ENCODE measurements around the gene HSBP1L1. TPM values are rescaled to one million over a fixed set of nuclear protein-coding genes. Genes with fewer than 3 reads are reported as not detected.

The HSBP1L1 gene
- total and polyA plus RNA-seq, 2 of the 13 experiments (the other 11 are each of a cell fraction or from before 2014, with no cell fraction given): 22.6 to 45.1 TPM

DNA sequence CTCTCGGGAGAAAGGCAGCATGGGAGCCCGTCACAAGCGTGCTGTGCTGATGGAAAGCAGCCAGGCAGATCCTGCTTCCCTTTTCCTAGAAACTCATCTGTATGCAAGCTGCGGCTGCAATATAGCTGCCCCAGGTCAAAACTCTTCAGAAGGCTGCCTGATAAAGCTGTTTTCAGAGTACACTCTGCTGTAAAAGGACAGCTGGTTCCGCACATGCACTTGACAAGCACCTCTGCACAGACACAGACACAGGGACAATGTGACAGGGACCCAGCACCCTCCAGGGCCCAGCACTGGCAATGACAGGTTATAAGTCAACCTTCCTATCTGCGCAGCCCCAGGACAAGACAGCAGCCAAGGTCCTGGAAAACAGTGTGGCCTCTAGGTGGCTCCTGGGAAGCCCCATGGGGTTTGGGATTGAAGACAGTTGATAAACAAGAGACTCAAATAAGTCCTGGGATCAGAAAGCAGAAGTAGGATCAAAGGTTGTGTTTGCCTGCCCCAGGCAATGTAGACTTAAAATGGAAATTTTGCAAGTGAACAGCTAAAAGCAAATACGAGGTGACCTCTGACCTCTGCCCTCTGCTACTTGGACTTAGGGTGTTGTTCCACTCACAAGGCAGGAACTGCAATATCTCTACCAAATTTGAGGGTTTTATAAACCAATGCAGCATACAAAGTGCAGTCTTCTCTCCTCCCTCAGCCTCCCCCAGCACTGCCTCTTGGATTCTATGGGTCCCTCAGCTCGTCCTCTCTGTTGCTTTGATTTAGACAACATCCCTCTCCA lies 29.9 kb upstream of the HSBP1L1 start (continued):
- TF ChIP-seq ARNT2 (CRISPR knock-in tag; IDR thresholded peaks at IDR 0.05; ENCODE audit: low read depth) (0 out of 2 replicates have a peak, but pooled peaks have one; percentile 45), MED1 (CRISPR knock-in tag; IDR thresholded peaks at IDR 0.05) (peak; percentile 94), ZFP41 (CRISPR knock-in tag; IDR thresholded peaks at IDR 0.05; ENCODE audit: borderline replicate concordance) (no peak), ZNF362 (CRISPR knock-in tag; IDR thresholded peaks at IDR 0.05; ENCODE audit: borderline replicate concordance) (peak; percentile 51; the same call in 1 of the 2 replicates), ZFY (CRISPR knock-in tag; IDR thresholded peaks at IDR 0.05) (no peak), ZNF652 (CRISPR knock-in tag; IDR thresholded peaks at IDR 0.05; ENCODE audit: borderline replicate concordance, low read depth) (0 out of 2 replicates have a peak, but pooled peaks have one; percentile 10), GABPA (IDR thresholded peaks at IDR 0.05; ENCODE audit: low read depth, low read length) (no peak), GABPA (CRISPR knock-in tag; IDR thresholded peaks at IDR 0.05; ENCODE audit: low read depth) (peak; percentile 56; the same call in 1 of the 2 replicates), IKZF1 (IDR thresholded peaks at IDR 0.05) (no peak), TFAP4 (IDR thresholded peaks at IDR 0.05; ENCODE audit: borderline replicate concordance, low read depth) (peak; percentile 75), ZNF547 (CRISPR knock-in tag; IDR thresholded peaks at IDR 0.05) (peak; percentile 53; the same call in 1 of the 2 replicates)
- TF ChIP-seq, protein P1, sequence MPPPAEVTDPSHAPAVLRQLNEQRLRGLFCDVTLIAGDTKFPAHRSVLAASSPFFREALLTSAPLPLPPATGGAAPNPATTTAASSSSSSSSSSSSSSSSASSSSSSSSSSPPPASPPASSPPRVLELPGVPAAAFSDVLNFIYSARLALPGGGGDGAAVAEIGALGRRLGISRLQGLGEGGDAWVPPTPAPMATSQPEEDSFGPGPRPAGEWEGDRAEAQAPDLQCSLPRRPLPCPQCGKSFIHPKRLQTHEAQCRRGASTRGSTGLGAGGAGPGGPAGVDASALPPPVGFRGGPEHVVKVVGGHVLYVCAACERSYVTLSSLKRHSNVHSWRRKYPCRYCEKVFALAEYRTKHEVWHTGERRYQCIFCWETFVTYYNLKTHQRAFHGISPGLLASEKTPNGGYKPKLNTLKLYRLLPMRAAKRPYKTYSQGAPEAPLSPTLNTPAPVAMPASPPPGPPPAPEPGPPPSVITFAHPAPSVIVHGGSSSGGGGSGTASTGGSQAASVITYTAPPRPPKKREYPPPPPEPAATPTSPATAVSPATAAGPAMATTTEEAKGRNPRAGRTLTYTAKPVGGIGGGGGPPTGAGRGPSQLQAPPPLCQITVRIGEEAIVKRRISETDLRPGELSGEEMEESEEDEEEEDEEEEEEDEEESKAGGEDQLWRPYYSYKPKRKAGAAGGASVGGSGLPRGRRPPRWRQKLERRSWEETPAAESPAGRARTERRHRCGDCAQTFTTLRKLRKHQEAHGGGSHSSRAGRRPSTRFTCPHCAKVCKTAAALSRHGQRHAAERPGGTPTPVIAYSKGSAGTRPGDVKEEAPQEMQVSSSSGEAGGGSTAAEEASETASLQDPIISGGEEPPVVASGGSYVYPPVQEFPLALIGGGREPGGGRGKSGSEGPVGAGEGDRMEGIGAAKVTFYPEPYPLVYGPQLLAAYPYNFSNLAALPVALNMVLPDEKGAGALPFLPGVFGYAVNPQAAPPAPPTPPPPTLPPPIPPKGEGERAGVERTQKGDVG (CRISPR knock-in tag; IDR thresholded peaks at IDR 0.05; ENCODE audit: borderline replicate concordance): no peak
- TF ChIP-seq, protein P2, sequence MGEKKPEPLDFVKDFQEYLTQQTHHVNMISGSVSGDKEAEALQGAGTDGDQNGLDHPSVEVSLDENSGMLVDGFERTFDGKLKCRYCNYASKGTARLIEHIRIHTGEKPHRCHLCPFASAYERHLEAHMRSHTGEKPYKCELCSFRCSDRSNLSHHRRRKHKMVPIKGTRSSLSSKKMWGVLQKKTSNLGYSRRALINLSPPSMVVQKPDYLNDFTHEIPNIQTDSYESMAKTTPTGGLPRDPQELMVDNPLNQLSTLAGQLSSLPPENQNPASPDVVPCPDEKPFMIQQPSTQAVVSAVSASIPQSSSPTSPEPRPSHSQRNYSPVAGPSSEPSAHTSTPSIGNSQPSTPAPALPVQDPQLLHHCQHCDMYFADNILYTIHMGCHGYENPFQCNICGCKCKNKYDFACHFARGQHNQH (CRISPR knock-in tag; IDR thresholded peaks at IDR 0.05): peak; percentile 78
- TF ChIP-seq, protein P3, sequence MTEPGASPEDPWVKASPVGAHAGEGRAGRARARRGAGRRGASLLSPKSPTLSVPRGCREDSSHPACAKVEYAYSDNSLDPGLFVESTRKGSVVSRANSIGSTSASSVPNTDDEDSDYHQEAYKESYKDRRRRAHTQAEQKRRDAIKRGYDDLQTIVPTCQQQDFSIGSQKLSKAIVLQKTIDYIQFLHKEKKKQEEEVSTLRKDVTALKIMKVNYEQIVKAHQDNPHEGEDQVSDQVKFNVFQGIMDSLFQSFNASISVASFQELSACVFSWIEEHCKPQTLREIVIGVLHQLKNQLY (CRISPR knock-in tag; IDR thresholded peaks at IDR 0.05): peak; percentile 73; the same call in 1 of the 2 replicates
- TF ChIP-seq, protein P4, sequence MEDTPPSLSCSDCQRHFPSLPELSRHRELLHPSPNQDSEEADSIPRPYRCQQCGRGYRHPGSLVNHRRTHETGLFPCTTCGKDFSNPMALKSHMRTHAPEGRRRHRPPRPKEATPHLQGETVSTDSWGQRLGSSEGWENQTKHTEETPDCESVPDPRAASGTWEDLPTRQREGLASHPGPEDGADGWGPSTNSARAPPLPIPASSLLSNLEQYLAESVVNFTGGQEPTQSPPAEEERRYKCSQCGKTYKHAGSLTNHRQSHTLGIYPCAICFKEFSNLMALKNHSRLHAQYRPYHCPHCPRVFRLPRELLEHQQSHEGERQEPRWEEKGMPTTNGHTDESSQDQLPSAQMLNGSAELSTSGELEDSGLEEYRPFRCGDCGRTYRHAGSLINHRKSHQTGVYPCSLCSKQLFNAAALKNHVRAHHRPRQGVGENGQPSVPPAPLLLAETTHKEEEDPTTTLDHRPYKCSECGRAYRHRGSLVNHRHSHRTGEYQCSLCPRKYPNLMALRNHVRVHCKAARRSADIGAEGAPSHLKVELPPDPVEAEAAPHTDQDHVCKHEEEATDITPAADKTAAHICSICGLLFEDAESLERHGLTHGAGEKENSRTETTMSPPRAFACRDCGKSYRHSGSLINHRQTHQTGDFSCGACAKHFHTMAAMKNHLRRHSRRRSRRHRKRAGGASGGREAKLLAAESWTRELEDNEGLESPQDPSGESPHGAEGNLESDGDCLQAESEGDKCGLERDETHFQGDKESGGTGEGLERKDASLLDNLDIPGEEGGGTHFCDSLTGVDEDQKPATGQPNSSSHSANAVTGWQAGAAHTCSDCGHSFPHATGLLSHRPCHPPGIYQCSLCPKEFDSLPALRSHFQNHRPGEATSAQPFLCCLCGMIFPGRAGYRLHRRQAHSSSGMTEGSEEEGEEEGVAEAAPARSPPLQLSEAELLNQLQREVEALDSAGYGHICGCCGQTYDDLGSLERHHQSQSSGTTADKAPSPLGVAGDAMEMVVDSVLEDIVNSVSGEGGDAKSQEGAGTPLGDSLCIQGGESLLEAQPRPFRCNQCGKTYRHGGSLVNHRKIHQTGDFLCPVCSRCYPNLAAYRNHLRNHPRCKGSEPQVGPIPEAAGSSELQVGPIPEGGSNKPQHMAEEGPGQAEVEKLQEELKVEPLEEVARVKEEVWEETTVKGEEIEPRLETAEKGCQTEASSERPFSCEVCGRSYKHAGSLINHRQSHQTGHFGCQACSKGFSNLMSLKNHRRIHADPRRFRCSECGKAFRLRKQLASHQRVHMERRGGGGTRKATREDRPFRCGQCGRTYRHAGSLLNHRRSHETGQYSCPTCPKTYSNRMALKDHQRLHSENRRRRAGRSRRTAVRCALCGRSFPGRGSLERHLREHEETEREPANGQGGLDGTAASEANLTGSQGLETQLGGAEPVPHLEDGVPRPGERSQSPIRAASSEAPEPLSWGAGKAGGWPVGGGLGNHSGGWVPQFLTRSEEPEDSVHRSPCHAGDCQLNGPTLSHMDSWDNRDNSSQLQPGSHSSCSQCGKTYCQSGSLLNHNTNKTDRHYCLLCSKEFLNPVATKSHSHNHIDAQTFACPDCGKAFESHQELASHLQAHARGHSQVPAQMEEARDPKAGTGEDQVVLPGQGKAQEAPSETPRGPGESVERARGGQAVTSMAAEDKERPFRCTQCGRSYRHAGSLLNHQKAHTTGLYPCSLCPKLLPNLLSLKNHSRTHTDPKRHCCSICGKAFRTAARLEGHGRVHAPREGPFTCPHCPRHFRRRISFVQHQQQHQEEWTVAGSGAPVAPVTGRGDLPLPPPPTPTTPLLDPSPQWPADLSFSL (CRISPR knock-in tag; IDR thresholded peaks at IDR 0.05): no peak; the same call in 1 of the 2 replicates

Data from HepG2 (cell line).